GM12892 (cell line): ENCODE data around the gene CLDN34.

Experiments
- POLR2A ChIP-seq: IDR thresholded peaks from 2 replicates; pipeline ENCODE4 v1.6.1; 2011; ENCODE audit warnings: low read depth, low read length, control low read depth
- POLR2AphosphoS5 ChIP-seq: IDR thresholded peaks from 2 replicates; pipeline ENCODE4 v1.6.1; 2011; ENCODE audit warnings: low read depth, low read length, control low read depth
- TAF1 ChIP-seq: IDR thresholded peaks from 2 replicates; pipeline ENCODE4 v1.6.1; 2011; ENCODE audit warnings: low read depth, mild to moderate bottlenecking, control low read depth, low read length, borderline replicate concordance

DNA sequence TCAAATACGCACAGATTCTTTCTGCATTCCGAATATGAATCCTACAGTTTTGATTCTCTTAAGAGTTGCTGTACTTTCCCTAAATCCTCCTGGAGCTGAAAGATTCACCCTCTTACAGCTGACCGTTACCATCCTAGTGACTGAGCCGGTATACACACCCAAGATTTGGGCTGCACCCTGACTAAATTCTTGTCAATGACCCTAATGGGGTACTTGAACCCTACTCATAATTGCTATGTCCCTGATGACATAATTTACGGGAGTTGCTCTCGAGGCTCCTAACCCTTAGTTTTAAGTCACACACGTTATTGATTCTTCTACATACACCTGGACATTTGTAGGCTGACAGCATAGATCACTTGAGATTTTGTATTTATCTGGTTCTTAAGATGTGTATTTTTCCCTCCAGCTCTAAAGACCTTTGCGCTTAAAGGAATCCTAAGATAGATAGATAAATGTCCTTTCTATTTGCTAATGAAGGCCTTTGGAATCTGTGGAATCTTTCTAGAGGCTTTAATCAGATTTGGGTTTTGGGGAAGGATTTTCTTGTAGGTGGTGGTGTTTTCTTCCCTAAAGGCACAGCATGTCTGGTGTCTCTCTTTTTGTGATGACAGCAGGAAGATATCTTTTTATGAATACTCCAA, 37.8 kb downstream of the CLDN34 start:
- TF ChIP-seq POLR2A = no peak
- no peak for TF ChIP-seq TAF1
- TF ChIP-seq POLR2AphosphoS5 = no peak
